DND-41 (cell line): ENCODE data around the gene MFSD2B.

Experiments used
- ATAC-seq: fragments of 200-7000 bp; cut with Tn5 transposase; 3 replicates; pipeline ENCODE4 v1.9.1; 2021; ENCODE audit warnings: low read depth; ENCODE audit not compliant: insufficient read depth
- DNase-seq: peaks from one replicate; pipeline ENCODE4 v3.0.0-alpha.2; 2020
- H2AFZ ChIP-seq: 2 replicates; pipeline ENCODE4 v1.6.0; 2012; ENCODE audit warnings: low read depth, low read length
- H3K27ac ChIP-seq: 2 replicates; pipeline ENCODE4 v1.5.1; 2012; ENCODE audit warnings: low read length, inconsistent platforms
- H3K27me3 ChIP-seq: fragments of 200-600 bp; sonication (generic); 2 replicates; pipeline ENCODE4 v1.6.0; 2012; ENCODE audit warnings: low read length, mild to moderate bottlenecking, inconsistent platforms; ENCODE audit not compliant: insufficient read depth, poor library complexity
- H3K36me3 ChIP-seq: 2 replicates; pipeline ENCODE4 v1.5.1; 2012; ENCODE audit warnings: low read length, inconsistent platforms; ENCODE audit not compliant: insufficient read depth
- H3K4me1 ChIP-seq: 2 replicates; pipeline ENCODE4 v1.5.1; 2012; ENCODE audit warnings: mild to moderate bottlenecking, low read length; ENCODE audit not compliant: insufficient read depth
- H3K4me2 ChIP-seq: 2 replicates; pipeline ENCODE4 v1.6.0; 2012; ENCODE audit warnings: mild to moderate bottlenecking, moderate library complexity, low read length, inconsistent platforms; ENCODE audit not compliant: insufficient read depth
- H3K4me3 ChIP-seq, 2 experiments: fragments of 200-600 bp in 1 of 2; shearing (Covaris generic) in 1 of 2; 2 replicates each; pipeline ENCODE4 v1.5.1; 2012 to 2016; ENCODE audit warnings: inconsistent platforms in 2 of 2, low read length in 2 of 2, mild to moderate bottlenecking in 2 of 2, low read depth in 1 of 2, moderate library complexity in 1 of 2
- H3K79me2 ChIP-seq: 2 replicates; pipeline ENCODE4 v1.6.0; 2012; ENCODE audit warnings: low read length, inconsistent platforms; ENCODE audit not compliant: insufficient read depth
- H3K9ac ChIP-seq: 2 replicates; pipeline ENCODE4 v1.6.0; 2012; ENCODE audit warnings: low read depth, mild to moderate bottlenecking, inconsistent platforms, low read length, moderate library complexity
- H3K9me3 ChIP-seq: 2 replicates; pipeline ENCODE4 v1.5.1; 2012; ENCODE audit warnings: low read length, moderate library complexity, mild to moderate bottlenecking, inconsistent platforms; ENCODE audit not compliant: insufficient read depth, severe bottlenecking
- H4K20me1 ChIP-seq: 2 replicates; pipeline ENCODE4 v1.6.0; 2012; ENCODE audit warnings: low read length; ENCODE audit not compliant: insufficient read depth
- CTCF ChIP-seq: IDR thresholded peaks from 2 replicates; pipeline ENCODE4 v1.5.1; 2012; ENCODE audit warnings: borderline replicate concordance, low read length, moderate library complexity, mild to moderate bottlenecking; ENCODE audit not compliant: poor library complexity, severe bottlenecking; ENCODE audit errors: extremely low read depth
- EZH2 ChIP-seq: IDR thresholded peaks from 3 replicates; pipeline ENCODE4 v1.6.1; 2012; ENCODE audit warnings: borderline replicate concordance, low read depth, mild to moderate bottlenecking, moderate library complexity, low read length, inconsistent platforms; ENCODE audit not compliant: severe bottlenecking

Gene MFSD2B

GRCh38 chr2:24019729-24020128 is 9.8 kb downstream of the MFSD2B start:
- H3K9ac ChIP-seq = no peak overlapping the region
- TF ChIP-seq EZH2 (no peak), CTCF (no peak)
- ATAC-seq (no peak), DNase-seq (no peak)
- H3K79me2 ChIP-seq = no peaks in the 10 kb centered on the region
- H2AFZ ChIP-seq = no peak overlapping the region
- H3K36me3 ChIP-seq = peaks cover 26% of the 10 kb centered on the region
- H3K27ac ChIP-seq = no peak overlapping the region
- H3K4me3 ChIP-seq = no peak overlapping the region
- H3K4me1 ChIP-seq = no peaks in the 10 kb centered on the region
- peaks cover 3% of the 10 kb centered on the region for H4K20me1 ChIP-seq
- no peaks in the 10 kb centered on the region for H3K27me3 ChIP-seq
- H3K4me2 ChIP-seq = no peak overlapping the region
- H3K9me3 ChIP-seq = no peaks in the 10 kb centered on the region

- H2AFZ ChIP-seq = no peak overlapping the region
- no peak overlapping the region for H3K9ac ChIP-seq
- ATAC-seq (no peak), DNase-seq (no peak)
- H3K4me2 ChIP-seq = no peak overlapping the region
- peaks cover 8% of the 10 kb centered on the region for H4K20me1 ChIP-seq
- no peaks in the 10 kb centered on the region for H3K79me2 ChIP-seq
- peaks cover 31% of the 10 kb centered on the region for H3K36me3 ChIP-seq
- H3K27ac ChIP-seq = no peak overlapping the region
- H3K9me3 ChIP-seq = no peaks in the 10 kb centered on the region
- no peaks in the 10 kb centered on the region for H3K27me3 ChIP-seq
- H3K4me3 ChIP-seq = no peak overlapping the region
- no peak for TF ChIP-seq CTCF
- no peak for TF ChIP-seq EZH2
- H3K4me1 ChIP-seq = no peaks in the 10 kb centered on the region
Observed at GRCh38 chr2:24020244-24020643, 10.4 kb downstream of the MFSD2B start.

GRCh38 chr2:24021122-24021998 is 11.5 kb downstream of the MFSD2B start:
- DNase-seq = peak; percentile 27
- Histone ChIP-seq H3K27me3 (no peaks in the 10 kb centered on the region), H3K79me2 (no peaks in the 10 kb centered on the region), H4K20me1 (peaks cover 11% of the 10 kb centered on the region), H3K27ac (no peak overlapping the region), H3K4me2 (no peak overlapping the region), H2AFZ (no peak overlapping the region), H3K4me1 (no peaks in the 10 kb centered on the region), H3K9me3 (no peaks in the 10 kb centered on the region), H3K9ac (no peak overlapping the region), H3K36me3 (peaks cover 39% of the 10 kb centered on the region), H3K4me3 (no peak overlapping the region)
- peak; percentile 69 for ATAC-seq
- TF ChIP-seq EZH2 = no peak
- TF ChIP-seq CTCF = peak; percentile 59
